ENCODE measurements around the gene KRTAP13-2. TPM values are rescaled to one million over a fixed set of nuclear protein-coding genes. Genes with fewer than 3 reads are reported as not detected.
A peak's percentile ranks its signal among the peaks of the same experiment; 100 is the strongest.

KRTAP13-2 gene
- total and polyA plus RNA-seq, 2 experiments from 2014 or later = not detected

GRCh38 chr21:30415993-30416392 lies 43.9 kb upstream of the KRTAP13-2 start:
- Histone ChIP-seq H3K9me2 (ENCODE audit: insufficient read depth) (peaks cover 14% of the 10 kb centered on the region; the same call in 1 of the 2 replicates), H2AFZ (no peak overlapping the region), H3K27me3 (ENCODE audit: insufficient read depth) (no peaks in the 10 kb centered on the region), H3K4me2 (no peak overlapping the region), H4K20me1 (replicated peaks; ENCODE audit: insufficient read depth) (no peaks in the 10 kb centered on the region), H3K4me3 (no peak overlapping the region), H3K27ac (ENCODE audit: low read depth) (no peak overlapping the region), H3K79me2 (replicated peaks; ENCODE audit: insufficient read depth) (no peaks in the 10 kb centered on the region), H3F3A (replicated peaks; ENCODE audit: low read depth) (no peaks in the 10 kb centered on the region), H3K36me3 (ENCODE audit: insufficient read depth) (peaks cover 12% of the 10 kb centered on the region), H3K4me1 (ENCODE audit: insufficient read depth) (no peaks in the 10 kb centered on the region)
- H3K4me3 Mint-ChIP-seq = no peak overlapping the region
- H3K27me3 Mint-ChIP-seq (ENCODE audit: insufficient read depth, low read depth, poor library complexity) = peaks cover 2% of the 10 kb centered on the region
- DNase-seq (ENCODE audit: low spot score) = no peak
- H3K36me3 Mint-ChIP-seq (ENCODE audit: low read depth) = peaks cover 11% of the 10 kb centered on the region; the same call in 2 of the 3 replicates
- H3K4me1 Mint-ChIP-seq = no peaks in the 10 kb centered on the region
- peaks cover 37% of the 10 kb centered on the region for H3K9me3 Mint-ChIP-seq
- no peak overlapping the region for H3K27ac Mint-ChIP-seq
- ATAC-seq = no peak
- TF ChIP-seq POLR2AphosphoS5 (IDR thresholded peaks at IDR 0.05; ENCODE audit: low read depth) = no peak
- no peak for TF ChIP-seq EZH2 (IDR thresholded peaks at IDR 0.05; ENCODE audit: low read depth, unreplicated experiment)
- TF ChIP-seq STAT1 (IDR thresholded peaks at IDR 0.05; ENCODE audit: unreplicated experiment) = no peak

- Mint-ChIP-seq H3K9me3 (peaks cover 5% of the 10 kb centered on the region), H3K27me3 (ENCODE audit: insufficient read depth, low read depth, poor library complexity) (no peaks in the 10 kb centered on the region), H3K4me3 (peak overlapping the region; percentile 45; the same call in 2 of the 3 replicates), H3K4me1 (peaks cover 2% of the 10 kb centered on the region; the same call in 1 of the 3 replicates), H3K36me3 (ENCODE audit: low read depth) (no peaks in the 10 kb centered on the region; the same call in 2 of the 3 replicates), H3K27ac (peak overlapping the region; percentile 91)
- Histone ChIP-seq H4K20me1 (replicated peaks; ENCODE audit: insufficient read depth) (no peaks in the 10 kb centered on the region), H3K27me3 (ENCODE audit: insufficient read depth) (no peaks in the 10 kb centered on the region), H3K36me3 (ENCODE audit: insufficient read depth) (no peaks in the 10 kb centered on the region), H3K27ac (ENCODE audit: low read depth) (no peak overlapping the region), H2AFZ (peak overlapping the region; percentile 33; the same call in 1 of the 2 replicates), H3K79me2 (replicated peaks; ENCODE audit: insufficient read depth) (no peaks in the 10 kb centered on the region), H3F3A (replicated peaks; ENCODE audit: low read depth) (no peaks in the 10 kb centered on the region), H3K4me3 (0 out of 2 replicates have a peak overlapping the region, but pooled peaks have one; percentile 18), H3K4me2 (peak overlapping the region; percentile 29; the same call in 1 of the 2 replicates), H3K9me2 (ENCODE audit: insufficient read depth) (peaks cover 1% of the 10 kb centered on the region; the same call in 1 of the 2 replicates), H3K4me1 (ENCODE audit: insufficient read depth) (no peaks in the 10 kb centered on the region)
- peak; percentile 83 for TF ChIP-seq CREB1 (CRISPR knock-in tag; IDR thresholded peaks at IDR 0.05; ENCODE audit: low read depth)
- TF ChIP-seq ZNF462 (CRISPR knock-in tag; IDR thresholded peaks at IDR 0.05) = peak; percentile 66
- peak; percentile 71 to 86 for TF ChIP-seq CTCF (conservative IDR thresholded peaks at IDR 0.05; ENCODE audit: low read depth in 2 of 2)
- no peak for TF ChIP-seq REST (IDR thresholded peaks at IDR 0.05; ENCODE audit: unreplicated experiment)
- ATAC-seq (peak; percentile 100), DNase-seq (ENCODE audit: low spot score) (peak; percentile 96)
Measured at GRCh38 chr21:30408782-30409494, 36.9 kb upstream of the KRTAP13-2 start.

Measured in GM23338 (cell line).